ENCODE data around the gene FHIT.

GRCh38 chr3:60178931-60179653 lies 1072.2 kb downstream of the FHIT start:
- TF ChIP-seq POLR2A (IDR thresholded peaks at IDR 0.05) (no peak), CTCF (IDR thresholded peaks at IDR 0.05) (no peak)
